H1 (cell line): ENCODE data around the gene HYDIN. TPM values are rescaled to one million over a fixed set of nuclear protein-coding genes. Genes with fewer than 3 reads are reported as not detected.

Experiments
- CTCF ChIA-PET: fragments of 300-600 bp; sonication (Branson Sonifier 250); formaldehyde crosslinking; loops from one replicate; lab custom pipeline; 2021; ENCODE audit not compliant: partially characterized antibody; lab: Charles Lee
- POLR2A ChIA-PET: fragments of 300-600 bp; sonication (Branson Sonifier 250); formaldehyde crosslinking; loops from one replicate; lab custom pipeline; 2021; ENCODE audit warnings: inconsistent platforms; ENCODE audit not compliant: partially characterized antibody; lab: Charles Lee
- DNase-seq, 2 experiments: peaks; one replicate each; pipeline versions ENCODE4 v3.0.0 to v3.0.0-alpha.2; 2010 to 2022; ENCODE audit warnings: low spot score in 2 of 2, low read depth in 1 of 2, mixed read lengths in 1 of 2
- FAIRE-seq: peaks from 2 replicates; lab custom pipeline; 2011; peaks lifted over from hg19 to GRCh38; lab: Jason Lieb, UNC
- H2AFZ ChIP-seq: 2 replicates; pipeline ENCODE4 v1.8.1; 2012; ENCODE audit warnings: low read length, inconsistent platforms
- H2AK5ac ChIP-seq: 2 replicates; pipeline ENCODE4 v1.6.1; 2013; ENCODE audit warnings: low read depth, low read length
- H2BK120ac ChIP-seq: replicated peaks from 2 replicates; pipeline ENCODE3; 2013; ENCODE audit warnings: low read depth, low read length, inconsistent platforms
- H2BK12ac ChIP-seq: 2 replicates; pipeline ENCODE4 v1.6.1; 2013; ENCODE audit warnings: low read depth, low read length
- H2BK15ac ChIP-seq: 2 replicates; pipeline ENCODE4 v1.6.1; 2013; ENCODE audit warnings: low read length
- H2BK20ac ChIP-seq: 2 replicates; pipeline ENCODE4 v1.6.1; 2013; ENCODE audit warnings: low read length
- H2BK5ac ChIP-seq: 2 replicates; pipeline ENCODE4 v1.6.1; 2013; ENCODE audit warnings: low read depth, low read length
- H3K14ac ChIP-seq: 2 replicates; pipeline ENCODE4 v1.6.1; 2013; ENCODE audit warnings: inconsistent platforms; ENCODE audit not compliant: insufficient read length
- H3K18ac ChIP-seq: 2 replicates; pipeline ENCODE4 v1.6.1; 2013; ENCODE audit warnings: low read length; ENCODE audit errors: extremely low read depth
- H3K23ac ChIP-seq: 2 replicates; pipeline ENCODE4 v1.6.1; 2013; ENCODE audit warnings: inconsistent platforms; ENCODE audit not compliant: insufficient read length
- H3K23me2 ChIP-seq: 2 replicates; pipeline ENCODE4 v1.6.1; 2013; ENCODE audit warnings: low read depth, low read length
- H3K27ac ChIP-seq: 2 replicates; pipeline ENCODE4 v1.6.1; 2011; ENCODE audit warnings: low read depth, low read length, inconsistent platforms
- H3K27me3 ChIP-seq, 4 experiments: replicated peaks in 1 of 4; 1 replicate in 1 of 4; 2 replicates in 3 of 4; pipeline versions ENCODE4 v1.6.1 to v1.8.1; 2011 to 2013; ENCODE audit warnings: low read length in 3 of 4, mild to moderate bottlenecking in 3 of 4, inconsistent platforms in 2 of 4, mixed read lengths in 2 of 4, moderate library complexity in 1 of 4; ENCODE audit not compliant: control insufficient read depth in 3 of 4, insufficient read depth in 3 of 4; ENCODE audit errors: extremely low read depth in 1 of 4
- H3K36me3 ChIP-seq, 4 experiments: 2 replicates each; pipeline versions ENCODE4 v1.6.1 to v1.8.1; 2011 to 2013; ENCODE audit warnings: mild to moderate bottlenecking in 4 of 4, low read length in 3 of 4, moderate library complexity in 2 of 4, control low read depth in 1 of 4, inconsistent platforms in 1 of 4; ENCODE audit not compliant: insufficient read depth in 4 of 4, control insufficient read depth in 2 of 4
- H3K4ac ChIP-seq: replicated peaks from 2 replicates; pipeline ENCODE3; 2013; ENCODE audit warnings: low read length, low read depth, mixed read lengths, inconsistent platforms; ENCODE audit not compliant: insufficient read length
- H3K4me1 ChIP-seq, 4 experiments: replicated peaks in 1 of 4; 1 replicate in 1 of 4; 2 replicates in 3 of 4; pipeline versions ENCODE4 v1.6.1 to v1.8.1; 2011 to 2013; ENCODE audit warnings: low read length in 3 of 4, inconsistent platforms in 2 of 4, mixed read lengths in 1 of 4; ENCODE audit not compliant: insufficient read depth in 4 of 4, control insufficient read depth in 3 of 4
- H3K4me2 ChIP-seq, 2 experiments: 2 replicates each; pipeline versions ENCODE4 v1.6.1 to v1.8.1; 2011 to 2013; ENCODE audit warnings: low read depth in 2 of 2, low read length in 2 of 2, control low read depth in 1 of 2, inconsistent platforms in 1 of 2, mild to moderate bottlenecking in 1 of 2; ENCODE audit not compliant: insufficient read depth in 1 of 2
- H3K4me3 ChIP-seq, 4 experiments: fragments of 200-600, 300-600 bp in 1 of 4; sonication (generic), shearing (Covaris generic), sonication (Bioruptor Twin) in 1 of 4; 2 replicates each; pipeline versions ENCODE4 v1.5.1 to v1.8.1; 2011 to 2016; ENCODE audit warnings: low read length in 4 of 4, low read depth in 3 of 4, control low read depth in 2 of 4, inconsistent platforms in 2 of 4, mild to moderate bottlenecking in 2 of 4, mixed read lengths in 1 of 4, moderate library complexity in 1 of 4; ENCODE audit not compliant: insufficient read depth in 2 of 4; ENCODE audit errors: extremely low read depth in 1 of 4
- H3K56ac ChIP-seq: replicated peaks from 2 replicates; pipeline ENCODE3; 2013; ENCODE audit warnings: low read depth, mild to moderate bottlenecking, mixed read lengths, low read length, inconsistent platforms; ENCODE audit not compliant: insufficient read length
- H3K79me1 ChIP-seq: 2 replicates; pipeline ENCODE4 v1.6.1; 2013; ENCODE audit warnings: low read depth, low read length, control low read depth
- H3K79me2 ChIP-seq, 2 experiments: 2 replicates each; pipeline versions ENCODE4 v1.6.1 to v1.8.1; 2012 to 2013; ENCODE audit warnings: low read length in 2 of 2, mild to moderate bottlenecking in 2 of 2, inconsistent platforms in 1 of 2; ENCODE audit not compliant: insufficient read depth in 2 of 2, control insufficient read depth in 1 of 2
- H3K9ac ChIP-seq, 4 experiments: replicated peaks in 1 of 4; 1 replicate in 1 of 4; 2 replicates in 3 of 4; pipeline versions ENCODE4 v1.6.1 to v1.8.1; 2011 to 2013; ENCODE audit warnings: low read depth in 3 of 4, low read length in 3 of 4, control low read depth in 2 of 4, mild to moderate bottlenecking in 2 of 4, moderate library complexity in 2 of 4, inconsistent platforms in 1 of 4; ENCODE audit errors: extremely low read depth in 1 of 4
- H3K9me3 ChIP-seq, 2 experiments: 2 replicates each; pipeline versions ENCODE4 v1.6.1 to v1.8.1; 2012 to 2013; ENCODE audit warnings: mild to moderate bottlenecking in 2 of 2, moderate library complexity in 2 of 2, control low read depth in 1 of 2, inconsistent platforms in 1 of 2, low read depth in 1 of 2, low read length in 1 of 2, mixed read lengths in 1 of 2; ENCODE audit not compliant: insufficient read depth in 2 of 2
- H4K20me1 ChIP-seq, 2 experiments: replicated peaks in 1 of 2; 2 replicates each; pipeline versions ENCODE3 to v1.8.1; 2011 to 2013; ENCODE audit warnings: inconsistent platforms in 2 of 2, low read length in 2 of 2, mild to moderate bottlenecking in 1 of 2; ENCODE audit not compliant: insufficient read depth in 2 of 2, control insufficient read depth in 1 of 2
- H4K5ac ChIP-seq: 2 replicates; pipeline ENCODE4 v1.6.1; 2013; ENCODE audit warnings: low read length, low read depth, mixed read lengths, inconsistent platforms; ENCODE audit not compliant: insufficient read length
- H4K8ac ChIP-seq: 2 replicates; pipeline ENCODE4 v1.8.0; 2013; ENCODE audit warnings: mild to moderate bottlenecking, moderate library complexity, low read length, inconsistent platforms; ENCODE audit not compliant: insufficient read depth; ENCODE audit errors: extremely low read depth
- H4K91ac ChIP-seq: replicated peaks from 2 replicates; pipeline ENCODE3; 2013; ENCODE audit warnings: low read length, mixed read lengths, inconsistent platforms; ENCODE audit not compliant: insufficient read length
- BRCA1 ChIP-seq: IDR thresholded peaks from 2 replicates; pipeline ENCODE4 v1.6.1; 2012; ENCODE audit warnings: low read depth, low read length, improper control_type of control experiment
- EZH2 ChIP-seq: fragments of 200-600 bp; sonication (generic); IDR thresholded peaks from 2 replicates; pipeline ENCODE4 v1.7.1; 2012; ENCODE audit warnings: low read depth, mild to moderate bottlenecking, moderate library complexity, low read length, inconsistent platforms; ENCODE audit not compliant: severe bottlenecking
- JUN ChIP-seq: IDR thresholded peaks from 2 replicates; pipeline ENCODE4 v1.6.1; 2011; ENCODE audit warnings: low read depth, mild to moderate bottlenecking, improper control_type of control experiment, low read length
- POLR2A ChIP-seq, 2 experiments: IDR thresholded peaks; 1 replicate in 1 of 2; 2 replicates in 1 of 2; pipeline ENCODE4 v1.6.1; 2011; ENCODE audit warnings: low read depth in 2 of 2, low read length in 2 of 2, mild to moderate bottlenecking in 2 of 2; ENCODE audit errors: control extremely low read depth in 1 of 2
- POLR2AphosphoS5 ChIP-seq: IDR thresholded peaks from 2 replicates; pipeline ENCODE4 v1.6.1; 2011; ENCODE audit warnings: low read depth, low read length
- RBBP5 ChIP-seq: IDR thresholded peaks from 2 replicates; pipeline ENCODE4 v1.7.1; 2012; ENCODE audit warnings: low read depth, mild to moderate bottlenecking, inconsistent platforms, low read length, moderate library complexity, borderline replicate concordance
- SIN3A ChIP-seq, 2 experiments: IDR thresholded peaks in 1 of 2; conservative IDR thresholded peaks in 1 of 2; 2 replicates each; pipeline ENCODE4 v1.6.1; 2011 to 2012; ENCODE audit warnings: low read length in 2 of 2, improper control_type of control experiment in 1 of 2, low read depth in 1 of 2, mild to moderate bottlenecking in 1 of 2
- SRF ChIP-seq: IDR thresholded peaks from 2 replicates; pipeline ENCODE4 v1.6.1; 2011; ENCODE audit warnings: mild to moderate bottlenecking, low read depth, low read length, moderate library complexity
- WGBS, 2 experiments: shearing (Covaris generic) in 1 of 2; methylation state at CpG; one replicate each; pipeline versions ENCODE4 v1.1.6 to v1.1.7; 2013 to 2015; ENCODE audit warnings: low lambda C conversion rate in 2 of 2, mixed read lengths in 2 of 2, inconsistent platforms in 1 of 2, low coverage in 1 of 2, missing lambda C conversion rate in 1 of 2; ENCODE audit not compliant: insufficient replicate concordance in 2 of 2, insufficient coverage in 1 of 2, insufficient read length in 1 of 2; ENCODE audit errors: extremely low coverage in 1 of 2, missing lambda C conversion rate in 1 of 2; 5-methylcytosine and 5-hydroxymethylcytosine counted together
- polyA plus RNA-seq, 7 experiments: library from polyadenylated mRNA; depleted of rRNA in 3 of 7; stranded (reverse) in 5 of 7; unstranded in 2 of 7; fragments of >200 nt in 5 of 7; fragments of 200-250 nt in 2 of 7; gene quantifications; 1 replicate in 5 of 7; 2 replicates in 1 of 7; 4 replicates in 1 of 7; pipeline versions ENCODE4 v1.2.1 to v1.2.3, GENCODE V29; 2011 to 2013; ENCODE audit warnings: missing spikeins in 2 of 7, mixed read lengths in 2 of 7
- total RNA-seq: library from RNA; stranded (reverse); fragmentation: NEBNext Ultra II Directional; extraction: Animal tissue kit (Norgen Biotek cat#: 25700); gene quantifications from 2 replicates; pipeline ENCODE4 v1.2.1, GENCODE V29; 2021

The HYDIN gene
- total and polyA plus RNA-seq, 2 of the 8 experiments (the other 6 are each of a cell fraction or from before 2014, with no cell fraction given): 1.1 to 1.8 TPM

GRCh38 chr16:71255721-71256120 is 25.2 kb upstream of the HYDIN start:
- Histone ChIP-seq H2AFZ (peak overlapping the region; percentile 2; the same call in 1 of the 2 replicates), H4K20me1 (no peaks in the 10 kb centered on the region), H3K4me3 (no peak overlapping the region), H3K27ac (no peak overlapping the region), H3K18ac (no peak overlapping the region), H3K14ac (no peak overlapping the region), H3K9me3 (no peaks in the 10 kb centered on the region), H2BK120ac (no peak overlapping the region), H3K9ac (no peak overlapping the region), H3K23ac (no peak overlapping the region), H2BK20ac (0 out of 2 replicates have a peak overlapping the region, but pooled peaks have one; percentile 17), H2BK5ac (no peak overlapping the region), H2AK5ac (no peak overlapping the region), H4K5ac (no peak overlapping the region), H2BK15ac (0 out of 2 replicates have a peak overlapping the region, but pooled peaks have one; percentile 63), H3K79me1 (no peaks in the 10 kb centered on the region), H2BK12ac (no peak overlapping the region; the same call in 1 of the 2 replicates), H3K36me3 (no peaks in the 10 kb centered on the region), H3K4me2 (0 out of 4 replicates have a peak overlapping the region, but pooled peaks of 1 of the 2 experiments have one; percentile 24), H3K23me2 (no peaks in the 10 kb centered on the region; the same call in 1 of the 2 replicates), H3K27me3 (no peaks in the 10 kb centered on the region), H3K79me2 (no peaks in the 10 kb centered on the region), H3K4me1 (peaks cover 0 to 15% (median 5%) of the 10 kb centered on the region in 4 experiments; a peak in 3 of 7 replicates), H4K91ac (peak overlapping the region; percentile 26), H3K56ac (no peak overlapping the region), H3K4ac (no peak overlapping the region), H4K8ac (no peak overlapping the region; the same call in 1 of the 2 replicates)
- POLR2A ChIA-PET: interaction anchor here (0.7 to 0.8 kb wide), 2 partner anchors 32 to 84 kb away, joined by 3 read pairs; no protein-coding TSS in a partner anchor
- no peak for DNase-seq
- CTCF ChIA-PET: interaction anchor here (1.1 kb wide), 1 partner anchor 8 kb away, joined by 5 read pairs; no protein-coding TSS in a partner anchor
- FAIRE-seq: no peak
- TF ChIP-seq SRF (no peak), BRCA1 (no peak), SIN3A (conservative IDR thresholded peaks at IDR 0.05 in 1 of 2, IDR thresholded peaks at IDR 0.05 in 1 of 2; ENCODE audit: low read depth in 1 of 2, low read length in 2 of 2) (no peak), EZH2 (no peak), POLR2AphosphoS5 (no peak), POLR2A (IDR thresholded peaks at IDR 0.05; ENCODE audit: control extremely low read depth in 1 of 2, low read depth in 2 of 2, low read length in 2 of 2) (no peak), JUN (no peak), RBBP5 (no peak)
- WGBS, 2 experiments: 86% methylated on average over 6 of the region's 6 CpGs; no CpG with 5 or more reads in 1 of the 2 experiments
